ENCODE results near the gene TSEN34.

- TF ChIP-seq, protein P1, sequence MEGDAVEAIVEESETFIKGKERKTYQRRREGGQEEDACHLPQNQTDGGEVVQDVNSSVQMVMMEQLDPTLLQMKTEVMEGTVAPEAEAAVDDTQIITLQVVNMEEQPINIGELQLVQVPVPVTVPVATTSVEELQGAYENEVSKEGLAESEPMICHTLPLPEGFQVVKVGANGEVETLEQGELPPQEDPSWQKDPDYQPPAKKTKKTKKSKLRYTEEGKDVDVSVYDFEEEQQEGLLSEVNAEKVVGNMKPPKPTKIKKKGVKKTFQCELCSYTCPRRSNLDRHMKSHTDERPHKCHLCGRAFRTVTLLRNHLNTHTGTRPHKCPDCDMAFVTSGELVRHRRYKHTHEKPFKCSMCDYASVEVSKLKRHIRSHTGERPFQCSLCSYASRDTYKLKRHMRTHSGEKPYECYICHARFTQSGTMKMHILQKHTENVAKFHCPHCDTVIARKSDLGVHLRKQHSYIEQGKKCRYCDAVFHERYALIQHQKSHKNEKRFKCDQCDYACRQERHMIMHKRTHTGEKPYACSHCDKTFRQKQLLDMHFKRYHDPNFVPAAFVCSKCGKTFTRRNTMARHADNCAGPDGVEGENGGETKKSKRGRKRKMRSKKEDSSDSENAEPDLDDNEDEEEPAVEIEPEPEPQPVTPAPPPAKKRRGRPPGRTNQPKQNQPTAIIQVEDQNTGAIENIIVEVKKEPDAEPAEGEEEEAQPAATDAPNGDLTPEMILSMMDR (conservative IDR thresholded peaks at IDR 0.05; ENCODE audit: low read length), result no peak
- TF ChIP-seq EZH2phosphoT487 (IDR thresholded peaks at IDR 0.05; ENCODE audit: borderline replicate concordance, low read depth, low read length), result no peak
Measured at GRCh38 chr19:54162241-54162805, 28.8 kb upstream of the TSEN34 start.
